Left lung (tissue), 10 donors: Measurements from ENCODE around the gene PRAMEF18. TPM values are rescaled to one million over a fixed set of nuclear protein-coding genes. Genes with fewer than 3 reads are reported as not detected.
"Not testable (repeated sequence)": the region's sequence is repeated elsewhere in the genome, so short reads cannot be mapped to it uniquely, and the experiment has no call there.

Experiments
- ATAC-seq: fragments of 200-7000 bp; cut with Tn5 transposase; one replicate; pipeline ENCODE4 v1.9.1; 2020; ENCODE audit warnings: moderate library complexity
- DNase-seq, 4 donors: peaks; one replicate each; pipeline ENCODE4 v3.0.0-alpha.2; 2013 to 2020
- H3K27ac ChIP-seq, 2 donors: fragments of 200-600 bp; sonication (generic) in 1 of 2; one replicate each; pipeline versions ENCODE4 v1.5.0 to v1.8.0; 2020 to 2021
- H3K27me3 ChIP-seq, 2 donors: fragments of 200-600 bp; sonication (generic) in 1 of 2; one replicate each; pipeline versions ENCODE4 v1.5.0 to v1.8.0; 2020 to 2021
- H3K36me3 ChIP-seq, 2 donors: fragments of 200-600 bp; sonication (generic) in 1 of 2; one replicate each; pipeline versions ENCODE4 v1.5.0 to v1.8.0; 2020 to 2021
- H3K4me1 ChIP-seq, 2 donors: fragments of 200-600 bp; one replicate each; pipeline ENCODE4 v1.8.0; 2021
- H3K4me3 ChIP-seq, 2 donors: fragments of 200-600 bp; sonication (generic) in 1 of 2; one replicate each; pipeline versions ENCODE4 v1.5.0 to v1.8.0; 2020 to 2021; ENCODE audit warnings: mild to moderate bottlenecking in 1 of 2
- H3K9me3 ChIP-seq, 2 donors: fragments of 200-600 bp; sonication (generic) in 1 of 2; one replicate each; pipeline versions ENCODE4 v1.5.0 to v1.8.0; 2020 to 2021
- intact Hi-C, 2 donors: fragments of 100-400 bp; cut with DNase I; formaldehyde crosslinking; loops; one replicate each; pipeline versions ENCODE4 v1.11.2 to v1.14.2; 2022
- polyA plus RNA-seq, 6 donors: library from polyadenylated mRNA; unstranded; fragments of 120-200 nt; gene quantifications; one replicate each; pipeline ENCODE4 v1.2.1, GENCODE V29; 2013; ENCODE audit not compliant: insufficient read length in 6 of 6
- total RNA-seq, 2 donors: library from RNA; stranded (reverse); fragmentation: NEBNext Ultra II Directional; extraction: Animal tissue kit (Norgen Biotek cat#: 25700); gene quantifications; one replicate each; pipeline ENCODE4 v1.2.1, GENCODE V29; 2021
- TF ChIP-seq, protein P1 (sequence below), 2 donors: fragments of 200-600 bp; sonication (generic) in 1 of 2; IDR thresholded peaks; one replicate each; pipeline versions ENCODE4 v1.5.0 to v1.8.0; 2021; ENCODE audit warnings: antibody characterized with exemption in 2 of 2
- donor health status: DM: no; HTN: yes; CAD: no.
- donor health status: DM: no; HTN: no; CAD: no.

PRAMEF18 gene
- total and polyA plus RNA-seq, 8 donors: not detected

DNA sequence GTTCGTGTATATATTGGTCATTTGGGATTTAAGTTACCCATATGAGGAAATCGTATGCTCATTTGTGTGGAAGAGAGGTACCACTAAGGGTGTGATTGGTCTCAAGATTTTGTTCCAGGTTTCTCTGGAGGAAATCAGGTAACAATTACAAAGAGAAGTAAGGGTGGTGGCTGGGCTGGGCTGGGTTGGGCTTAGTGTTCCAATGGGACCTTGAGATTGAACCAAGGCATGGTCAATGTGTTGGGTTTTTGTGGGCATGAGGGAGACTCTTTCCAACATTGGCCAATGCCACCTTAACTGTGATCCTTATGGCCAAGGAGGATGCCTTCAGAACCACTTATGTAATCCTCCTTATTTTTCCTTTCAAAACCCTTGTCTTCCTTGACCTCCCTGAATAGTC, 4.6 kb upstream of the PRAMEF18 start:
- H3K4me1 ChIP-seq, DNase-seq, H3K9me3 ChIP-seq, H3K27ac ChIP-seq, H3K36me3 ChIP-seq, H3K27me3 ChIP-seq, ATAC-seq, intact Hi-C loops, H3K4me3 ChIP-seq: not testable (repeated sequence)

DNA sequence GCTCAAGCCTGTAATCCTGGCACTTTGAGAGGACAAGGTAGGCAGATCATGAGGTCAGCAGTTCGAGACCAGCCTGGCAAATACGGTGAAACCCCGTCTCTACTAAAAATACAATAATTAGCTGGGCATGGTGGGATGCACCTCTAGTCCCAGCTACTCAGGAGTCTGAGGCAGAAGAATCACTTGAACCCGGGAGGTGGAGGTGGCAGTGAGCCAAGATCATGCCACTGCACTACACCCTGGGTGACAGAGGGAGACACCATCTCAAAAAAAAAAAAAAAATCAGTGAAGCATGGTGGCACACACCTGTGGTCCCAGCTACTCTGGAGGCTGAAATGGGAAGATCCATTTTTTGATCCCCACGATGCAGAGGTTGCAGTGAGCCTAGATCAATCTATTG, 4.1 kb upstream of the PRAMEF18 start:
- intact Hi-C loops, H3K4me3 ChIP-seq, ATAC-seq, H3K27ac ChIP-seq, H3K4me1 ChIP-seq, H3K36me3 ChIP-seq, H3K9me3 ChIP-seq, H3K27me3 ChIP-seq, DNase-seq: not testable (repeated sequence)

DNA sequence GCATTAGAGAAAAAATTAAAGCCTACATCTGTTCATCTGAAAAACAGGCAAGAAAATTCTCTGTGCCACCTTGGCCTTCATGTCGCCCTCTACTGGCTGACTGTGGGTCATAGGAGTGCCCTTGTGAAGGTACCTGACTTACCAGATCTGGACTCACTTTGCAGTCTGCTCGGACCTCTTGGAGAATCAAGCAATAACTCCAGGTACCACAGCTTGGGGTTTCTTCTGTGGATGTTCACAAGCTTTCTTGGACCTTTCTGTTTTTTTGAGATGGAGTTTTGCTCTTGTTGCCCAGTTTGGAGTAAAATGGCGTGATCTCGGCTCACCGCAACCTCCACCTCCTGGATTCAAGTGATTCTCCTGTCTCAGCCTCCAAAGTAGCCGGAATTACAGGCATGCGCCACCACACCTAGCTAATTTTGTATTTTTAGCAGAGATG, 2.4 kb upstream of the PRAMEF18 start:
- Histone ChIP-seq H3K36me3 (no peaks in the 10 kb centered on the region), H3K4me1 (no peaks in the 10 kb centered on the region), H3K4me3 (no peak overlapping the region), H3K27me3 (peaks cover 0 to 16% of the 10 kb centered on the region in 2 donors), H3K9me3 (no peaks in the 10 kb centered on the region), H3K27ac (no peak overlapping the region)
- DNase-seq: peak in 1 of 4 donors; percentile 16
- intact Hi-C loops: no loop called here
- peak; percentile 72 for ATAC-seq
- TF ChIP-seq, protein P1, sequence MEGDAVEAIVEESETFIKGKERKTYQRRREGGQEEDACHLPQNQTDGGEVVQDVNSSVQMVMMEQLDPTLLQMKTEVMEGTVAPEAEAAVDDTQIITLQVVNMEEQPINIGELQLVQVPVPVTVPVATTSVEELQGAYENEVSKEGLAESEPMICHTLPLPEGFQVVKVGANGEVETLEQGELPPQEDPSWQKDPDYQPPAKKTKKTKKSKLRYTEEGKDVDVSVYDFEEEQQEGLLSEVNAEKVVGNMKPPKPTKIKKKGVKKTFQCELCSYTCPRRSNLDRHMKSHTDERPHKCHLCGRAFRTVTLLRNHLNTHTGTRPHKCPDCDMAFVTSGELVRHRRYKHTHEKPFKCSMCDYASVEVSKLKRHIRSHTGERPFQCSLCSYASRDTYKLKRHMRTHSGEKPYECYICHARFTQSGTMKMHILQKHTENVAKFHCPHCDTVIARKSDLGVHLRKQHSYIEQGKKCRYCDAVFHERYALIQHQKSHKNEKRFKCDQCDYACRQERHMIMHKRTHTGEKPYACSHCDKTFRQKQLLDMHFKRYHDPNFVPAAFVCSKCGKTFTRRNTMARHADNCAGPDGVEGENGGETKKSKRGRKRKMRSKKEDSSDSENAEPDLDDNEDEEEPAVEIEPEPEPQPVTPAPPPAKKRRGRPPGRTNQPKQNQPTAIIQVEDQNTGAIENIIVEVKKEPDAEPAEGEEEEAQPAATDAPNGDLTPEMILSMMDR (IDR thresholded peaks at IDR 0.05): peak; percentile 37 to 46

DNA sequence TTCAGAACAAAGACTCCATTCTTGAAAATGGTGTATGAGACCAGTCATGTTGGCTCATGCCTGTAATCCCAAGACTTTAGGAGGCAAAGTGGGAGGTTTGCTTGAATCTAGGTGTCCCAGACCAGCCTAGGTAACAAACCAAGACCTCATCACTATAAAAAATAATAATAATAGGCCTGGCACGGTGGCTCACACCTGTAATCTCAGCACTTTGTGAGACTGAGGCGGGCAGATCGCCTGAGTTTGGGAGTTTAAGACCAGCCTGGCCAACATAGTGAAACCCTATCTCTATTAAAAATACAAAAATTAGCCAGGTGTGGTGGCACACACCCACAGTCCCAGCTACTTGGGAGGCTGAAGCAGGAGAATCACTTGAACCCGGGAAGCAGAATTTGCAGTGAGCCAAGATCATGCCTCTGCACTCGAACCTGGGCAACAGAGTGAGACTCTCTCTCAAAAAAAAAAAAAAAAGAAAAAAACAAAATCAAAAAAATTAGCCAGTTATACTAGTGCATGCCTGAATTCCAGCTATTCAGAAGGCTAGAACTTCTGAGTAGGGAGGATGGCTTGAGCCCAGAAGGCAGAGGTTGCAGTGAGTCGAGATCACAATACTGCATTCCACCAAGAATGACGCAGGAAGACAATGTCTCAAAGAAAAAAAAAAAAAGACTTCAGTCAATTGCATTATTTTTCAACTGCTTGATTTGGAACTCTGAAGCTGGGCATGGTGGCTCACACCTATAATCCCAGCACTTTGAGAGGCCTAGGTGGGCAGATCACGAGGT, 1.5 kb upstream of the PRAMEF18 start:
- H3K9me3 ChIP-seq, intact Hi-C loops, H3K4me1 ChIP-seq, ATAC-seq, H3K4me3 ChIP-seq, DNase-seq, H3K36me3 ChIP-seq, H3K27ac ChIP-seq: not testable (repeated sequence)
- peaks cover 0 to 16% of the 10 kb centered on the region in 2 donors for H3K27me3 ChIP-seq

DNA sequence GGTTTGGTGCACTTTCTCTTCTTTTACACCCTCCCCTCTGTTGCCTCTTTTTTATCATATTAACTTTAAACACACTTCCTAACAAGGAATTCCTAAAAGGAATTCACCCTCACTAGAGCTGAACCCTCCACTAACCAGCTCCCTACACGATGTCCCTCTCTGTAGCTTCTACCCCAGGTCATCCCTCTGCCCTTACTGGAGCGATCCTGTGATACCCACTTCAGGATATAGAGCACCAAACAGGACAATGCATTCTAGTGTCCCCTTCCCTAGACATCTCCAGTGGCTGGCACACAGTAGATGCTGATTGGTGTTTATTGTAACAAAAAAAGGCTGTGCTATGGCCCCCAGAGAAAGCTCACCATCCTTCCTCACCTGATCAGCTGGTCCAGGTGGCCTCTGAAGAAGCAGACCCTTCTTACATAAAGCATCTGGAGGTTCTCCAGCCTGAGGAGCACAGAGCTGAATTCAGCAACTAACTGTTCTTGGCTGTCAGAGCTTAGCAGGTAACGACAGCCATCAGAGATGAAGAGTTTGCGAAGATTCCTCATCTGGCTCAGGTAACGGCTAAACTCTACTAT, 1.4 kb downstream of the PRAMEF18 start:
- Histone ChIP-seq H3K27me3 (peaks cover 0 to 6% of the 10 kb centered on the region in 2 donors), H3K4me3 (no peak overlapping the region), H3K9me3 (no peaks in the 10 kb centered on the region), H3K27ac (no peak overlapping the region), H3K36me3 (no peaks in the 10 kb centered on the region), H3K4me1 (no peaks in the 10 kb centered on the region)
- DNase-seq (no peak), ATAC-seq (no peak)
- intact Hi-C loops: no loop called here
- TF ChIP-seq, protein P1 (IDR thresholded peaks at IDR 0.05): no peak

DNA sequence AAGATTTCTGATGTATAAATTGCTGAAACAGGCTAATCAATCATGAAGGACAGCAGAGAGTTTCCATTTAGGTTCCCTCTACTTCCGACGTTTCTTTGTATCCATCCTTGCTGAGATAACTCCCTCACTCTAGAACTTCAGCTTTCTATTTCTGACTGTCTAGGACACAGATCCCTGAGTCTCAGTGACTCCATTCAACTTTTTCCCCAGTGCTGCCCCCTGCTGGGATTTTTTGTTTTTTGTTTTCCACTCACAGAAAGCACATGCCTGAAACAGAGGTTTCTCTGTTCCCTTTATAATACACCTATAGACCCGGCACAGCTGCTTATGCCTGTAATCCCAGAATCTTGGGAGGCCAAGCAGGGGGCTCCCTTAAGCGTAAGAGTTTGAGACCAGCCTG, 3.2 kb downstream of the PRAMEF18 start:
- H3K36me3 ChIP-seq, H3K9me3 ChIP-seq, H3K4me1 ChIP-seq, H3K27me3 ChIP-seq, H3K4me3 ChIP-seq, intact Hi-C loops, H3K27ac ChIP-seq, DNase-seq: not testable (repeated sequence)
- peak; percentile 43 for ATAC-seq

DNA sequence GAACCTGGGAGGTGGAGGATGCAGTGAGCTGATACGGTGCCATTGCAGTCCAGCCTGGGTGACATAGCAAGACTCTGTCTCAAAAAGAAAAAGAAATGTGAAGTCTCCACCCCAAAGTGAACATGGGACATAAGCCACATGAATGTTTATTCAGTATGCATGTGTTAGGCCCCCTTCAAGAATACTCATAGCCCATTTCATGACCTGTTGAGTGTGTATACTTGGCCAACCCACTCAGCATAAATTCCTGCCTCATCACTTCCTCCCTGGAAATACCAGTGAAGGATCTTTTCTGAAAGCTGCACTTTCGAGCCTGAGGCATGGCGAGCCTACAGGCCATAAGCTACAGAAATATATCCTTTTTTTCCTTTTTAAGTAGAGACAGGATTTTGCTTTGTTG, 6.8 kb downstream of the PRAMEF18 start:
- H3K27ac ChIP-seq, H3K9me3 ChIP-seq, H3K27me3 ChIP-seq, H3K4me1 ChIP-seq, DNase-seq, H3K36me3 ChIP-seq, H3K4me3 ChIP-seq, intact Hi-C loops: not testable (repeated sequence)
- peak; percentile 66 for ATAC-seq

DNA sequence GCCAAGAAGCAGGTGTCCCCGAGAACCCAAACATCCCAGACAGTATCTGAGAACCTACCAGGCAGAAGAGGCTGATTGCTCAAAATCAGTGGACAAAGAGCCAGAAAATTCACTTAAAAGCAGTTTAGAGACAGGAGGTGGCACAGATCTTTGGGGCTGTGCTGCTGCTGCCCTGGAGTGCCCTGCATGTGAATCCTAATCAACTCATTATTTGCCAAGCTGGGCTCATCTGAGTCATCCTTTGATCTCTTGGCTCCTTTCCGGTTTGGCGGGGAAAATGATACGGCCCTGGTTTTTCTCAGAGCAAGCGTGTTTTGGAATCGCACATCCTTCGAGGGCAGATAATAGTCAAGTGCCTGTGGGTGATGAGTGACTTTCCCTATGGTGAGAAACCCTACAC, 9.3 kb downstream of the PRAMEF18 start:
- H3K27me3 ChIP-seq, H3K9me3 ChIP-seq, DNase-seq, ATAC-seq, H3K27ac ChIP-seq, H3K4me1 ChIP-seq, intact Hi-C loops, H3K4me3 ChIP-seq, H3K36me3 ChIP-seq: not testable (repeated sequence)

DNA sequence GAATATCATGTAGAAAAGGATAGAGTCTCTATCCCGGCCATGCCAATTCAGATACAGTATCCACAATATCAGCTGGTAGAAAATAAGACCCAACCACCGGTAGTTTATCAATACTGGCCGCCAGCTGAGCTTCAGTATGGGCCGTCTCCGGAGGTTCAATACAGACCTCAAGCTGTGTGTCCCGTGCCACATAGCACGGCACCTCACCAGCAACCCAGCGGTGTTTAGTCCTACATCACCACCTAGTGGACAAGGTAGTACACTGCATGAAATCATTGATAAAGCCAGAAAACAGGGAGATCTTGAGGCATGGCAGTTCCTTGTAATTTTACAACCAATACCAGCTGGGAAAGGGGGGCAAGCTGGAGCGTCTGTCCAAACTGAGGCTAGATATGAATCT, 17.2 kb downstream of the PRAMEF18 start:
- H3K4me1 ChIP-seq, ATAC-seq, H3K27me3 ChIP-seq, H3K9me3 ChIP-seq, intact Hi-C loops, H3K36me3 ChIP-seq, H3K27ac ChIP-seq, H3K4me3 ChIP-seq, DNase-seq: not testable (repeated sequence)

DNA sequence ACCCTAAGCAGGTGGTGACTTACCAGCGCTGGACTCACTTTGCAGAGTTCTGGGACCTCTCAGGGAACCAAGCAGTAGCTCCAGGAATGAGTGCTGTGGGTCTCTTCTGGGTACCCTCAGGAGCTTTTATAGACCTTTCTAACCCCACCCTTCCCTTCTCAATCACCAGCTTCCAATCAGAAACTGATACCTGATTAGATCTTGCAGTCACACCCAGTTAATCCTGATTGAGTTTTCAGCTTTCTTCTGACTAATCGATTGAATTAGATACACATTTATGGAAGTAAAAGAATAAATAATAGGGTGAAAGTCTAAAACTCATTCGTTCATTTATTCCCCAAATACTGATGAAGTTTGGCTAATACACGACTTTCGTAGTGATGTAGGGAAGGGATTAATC, 24.6 kb downstream of the PRAMEF18 start, which contains the start of gene PRAMEF13:
Gene PRAMEF13, minus strand, starts transcription at position 101 of the 400 bp plus-strand sequence. CDS start 1,820 bp downstream, outside the sequence.
- H3K27me3 ChIP-seq, DNase-seq, ATAC-seq, H3K27ac ChIP-seq, H3K9me3 ChIP-seq, intact Hi-C loops, H3K36me3 ChIP-seq, H3K4me3 ChIP-seq, H3K4me1 ChIP-seq: not testable (repeated sequence)
